ENCODE results near the gene ADORA1.
A peak's percentile ranks its signal among the peaks of the same experiment; 100 is the strongest.

Gene ADORA1

GRCh38 chr1:203143641-203144040 is 16.1 kb downstream of the ADORA1 start:
- no peak for DNase-seq

- no peak for DNase-seq
Measured at GRCh38 chr1:203144661-203145060, 17.1 kb downstream of the ADORA1 start.

DNA sequence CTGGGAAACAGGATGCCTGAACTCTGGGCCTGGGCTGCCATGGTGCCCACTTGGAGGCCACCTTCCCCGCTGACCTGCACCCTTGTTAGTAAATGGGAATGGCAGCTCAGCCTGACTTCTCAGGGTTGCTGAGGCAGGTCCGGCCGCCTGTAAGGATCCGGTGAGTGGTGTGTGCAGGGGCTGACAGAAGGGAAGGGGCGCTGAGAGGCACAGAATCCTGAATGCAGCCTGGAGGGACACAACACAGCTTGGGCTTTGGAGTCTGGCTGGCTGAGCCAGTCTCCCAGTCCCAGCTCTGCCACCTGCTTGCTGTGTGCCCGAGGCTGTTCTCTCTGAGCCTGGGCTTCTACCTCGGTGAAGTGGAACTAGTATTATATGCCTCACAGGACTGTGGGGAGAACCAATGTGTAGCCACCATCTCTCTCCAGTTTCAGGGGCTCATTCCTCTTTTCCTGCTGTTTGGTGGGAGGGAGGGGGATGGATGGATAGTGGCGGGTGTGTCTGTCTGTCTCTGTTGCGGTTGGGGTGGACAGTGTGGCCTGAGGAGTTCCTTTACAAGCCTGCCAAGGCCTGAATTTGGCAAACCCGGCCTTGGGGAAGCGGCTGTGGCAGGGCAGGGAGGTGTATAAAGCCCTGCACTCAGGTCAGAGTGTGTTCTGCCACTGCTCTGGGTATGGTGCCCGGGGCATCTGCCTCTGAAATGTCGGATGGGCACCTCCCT is 18.0 kb downstream of the ADORA1 start:
- DNase-seq, result no peak

- DNase-seq, result no peak
Measured at GRCh38 chr1:203146042-203146369, 18.5 kb downstream of the ADORA1 start.

GRCh38 chr1:203146537-203146936 is 19.0 kb downstream of the ADORA1 start:
- DNase-seq, result no peak

- DNase-seq, result no peak
Measured at GRCh38 chr1:203147376-203147775, 19.9 kb downstream of the ADORA1 start.

- no peak for DNase-seq
Measured at GRCh38 chr1:203148127-203148526, 20.6 kb downstream of the ADORA1 start.

DNA sequence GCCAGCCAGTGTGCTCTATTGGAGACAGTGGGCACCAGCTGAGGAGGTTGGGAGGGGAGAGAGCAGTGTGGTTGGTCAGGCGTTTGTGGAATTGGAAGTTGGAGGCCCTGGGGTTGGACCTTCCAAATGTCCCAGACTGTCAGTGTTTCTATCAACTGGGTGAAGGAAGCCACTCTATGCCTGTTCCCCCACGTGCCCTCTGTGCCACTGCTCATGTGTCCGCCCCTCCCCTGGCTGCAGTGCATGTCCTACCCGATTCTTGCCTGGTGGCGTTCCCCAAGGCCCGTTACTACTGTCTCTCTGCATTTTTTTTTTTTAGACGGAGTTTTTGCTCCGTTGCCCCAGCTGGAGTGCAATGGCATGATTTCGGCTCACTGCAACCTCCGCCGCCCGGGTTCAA is 21.1 kb downstream of the ADORA1 start:
- no peak for DNase-seq

GRCh38 chr1:203149188-203149840 is 21.8 kb downstream of the ADORA1 start:
- no peak for DNase-seq

DNA sequence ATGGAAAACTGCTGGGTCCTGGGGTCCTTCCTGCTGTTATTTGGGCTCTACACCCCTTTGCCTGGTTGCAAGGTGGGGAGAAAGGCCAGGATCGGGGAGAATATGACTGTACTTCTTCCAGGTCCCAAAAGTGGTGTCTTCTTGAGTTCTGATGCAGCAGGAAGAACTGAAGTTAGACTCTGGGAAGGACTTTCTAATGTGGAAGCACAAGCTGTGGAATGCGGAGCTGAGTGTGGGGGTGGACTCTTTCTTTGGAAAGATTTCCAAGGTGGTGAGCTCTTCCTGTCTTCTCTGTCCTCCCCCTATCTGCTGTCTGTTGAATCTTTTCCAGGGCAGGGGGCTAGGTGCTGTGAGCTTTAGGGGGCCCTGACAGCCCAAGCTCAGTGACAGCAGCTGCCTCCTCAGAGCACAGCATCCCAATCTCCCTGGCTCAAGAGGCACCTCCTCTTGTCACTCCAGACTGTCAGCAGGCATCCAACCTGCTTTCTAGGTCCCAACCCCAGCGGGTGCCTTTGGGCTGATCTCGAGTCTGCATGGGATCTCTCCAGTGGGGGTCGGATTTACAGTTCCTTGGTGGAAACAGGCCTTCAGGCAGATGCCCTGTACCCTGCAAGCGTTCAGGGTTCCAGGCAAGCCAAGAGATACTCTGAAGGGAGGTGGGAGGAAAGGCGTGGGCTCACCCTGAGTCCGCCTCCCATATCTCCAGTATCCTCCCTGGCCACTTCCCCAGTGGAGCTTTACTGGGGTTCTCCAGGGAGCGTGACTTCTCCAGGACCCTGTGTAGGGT is 23.2 kb downstream of the ADORA1 start:
- DNase-seq, result no peak

DNA sequence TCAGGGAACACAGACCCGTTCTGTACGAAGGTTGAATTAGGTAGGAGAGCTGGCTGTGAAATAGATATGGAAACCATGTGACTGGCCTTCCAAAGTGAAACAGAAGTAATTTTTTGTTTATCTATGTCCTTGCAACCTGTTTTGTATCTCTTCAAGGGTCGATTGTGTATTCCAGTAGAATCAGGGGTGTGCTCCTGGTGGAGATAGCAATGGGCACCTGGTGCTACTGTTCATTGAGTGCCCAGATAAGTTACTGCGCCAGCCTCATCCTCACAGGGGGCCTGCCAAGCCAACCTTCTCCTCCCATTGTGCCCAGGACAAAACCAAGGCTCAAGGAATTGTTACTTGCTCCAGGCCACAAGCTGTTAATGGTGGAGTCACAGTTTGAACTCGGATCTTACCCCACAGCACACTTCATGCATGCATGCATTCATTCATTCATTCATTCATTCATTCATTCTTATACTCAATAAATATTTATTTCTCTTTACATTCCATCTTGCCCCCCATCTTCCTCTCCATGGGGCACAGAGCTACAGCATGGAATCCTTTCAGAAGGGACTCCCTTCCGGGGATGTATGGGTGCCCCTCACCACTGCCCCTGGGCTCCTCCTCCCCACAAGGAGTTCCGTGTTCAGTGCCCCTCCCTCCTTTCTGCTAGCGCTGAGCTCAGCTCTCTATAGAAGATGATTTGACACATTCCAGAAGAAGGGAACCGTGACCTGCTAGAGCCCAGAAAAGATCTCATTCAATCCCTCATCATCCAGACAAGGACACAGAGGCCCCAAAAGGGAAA is 24.0 kb downstream of the ADORA1 start:
- DNase-seq, result peak; percentile 9

DNA sequence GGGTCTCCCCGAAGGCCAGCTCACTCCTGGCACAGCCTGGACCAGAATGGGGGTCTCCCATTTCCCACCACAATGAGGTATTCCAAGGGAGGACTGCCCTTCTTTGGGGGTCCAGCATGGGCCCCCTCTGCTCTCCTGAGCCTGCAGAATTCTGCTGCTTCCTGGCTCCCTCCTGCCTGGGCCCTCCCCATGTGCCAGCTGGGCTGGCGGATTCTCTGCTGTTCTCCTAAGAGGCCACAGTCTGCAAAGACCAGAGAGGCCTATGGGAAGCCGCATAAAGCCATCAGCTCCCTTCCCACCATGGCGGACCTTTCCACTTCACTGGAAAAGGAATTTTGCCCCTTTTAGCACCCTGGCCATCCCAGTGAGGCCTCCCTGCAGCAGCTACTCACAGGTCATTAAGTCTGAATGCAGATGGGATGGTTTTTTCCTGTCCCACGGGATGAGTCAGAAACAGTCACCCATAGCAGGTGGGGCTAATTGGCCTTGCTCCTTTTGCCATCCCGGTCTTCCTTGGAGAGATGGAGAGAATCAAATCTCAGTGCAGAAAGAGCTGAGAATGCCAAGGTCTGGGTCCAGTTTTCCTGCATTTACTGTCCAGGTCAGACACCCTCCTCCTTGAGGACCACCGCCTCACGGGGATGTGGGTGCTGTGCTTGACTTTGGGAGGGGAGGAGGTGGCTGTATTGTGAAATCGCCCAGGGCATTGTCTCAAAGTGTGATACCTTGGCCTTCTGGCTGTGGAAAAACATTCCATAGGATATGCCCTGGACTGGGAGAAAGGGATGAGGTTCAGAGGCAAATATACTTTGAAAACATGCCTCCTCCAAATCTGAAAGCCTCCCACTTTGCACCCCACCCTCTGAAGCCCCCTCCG is 24.9 kb downstream of the ADORA1 start:
- DNase-seq, result no peak

DNA sequence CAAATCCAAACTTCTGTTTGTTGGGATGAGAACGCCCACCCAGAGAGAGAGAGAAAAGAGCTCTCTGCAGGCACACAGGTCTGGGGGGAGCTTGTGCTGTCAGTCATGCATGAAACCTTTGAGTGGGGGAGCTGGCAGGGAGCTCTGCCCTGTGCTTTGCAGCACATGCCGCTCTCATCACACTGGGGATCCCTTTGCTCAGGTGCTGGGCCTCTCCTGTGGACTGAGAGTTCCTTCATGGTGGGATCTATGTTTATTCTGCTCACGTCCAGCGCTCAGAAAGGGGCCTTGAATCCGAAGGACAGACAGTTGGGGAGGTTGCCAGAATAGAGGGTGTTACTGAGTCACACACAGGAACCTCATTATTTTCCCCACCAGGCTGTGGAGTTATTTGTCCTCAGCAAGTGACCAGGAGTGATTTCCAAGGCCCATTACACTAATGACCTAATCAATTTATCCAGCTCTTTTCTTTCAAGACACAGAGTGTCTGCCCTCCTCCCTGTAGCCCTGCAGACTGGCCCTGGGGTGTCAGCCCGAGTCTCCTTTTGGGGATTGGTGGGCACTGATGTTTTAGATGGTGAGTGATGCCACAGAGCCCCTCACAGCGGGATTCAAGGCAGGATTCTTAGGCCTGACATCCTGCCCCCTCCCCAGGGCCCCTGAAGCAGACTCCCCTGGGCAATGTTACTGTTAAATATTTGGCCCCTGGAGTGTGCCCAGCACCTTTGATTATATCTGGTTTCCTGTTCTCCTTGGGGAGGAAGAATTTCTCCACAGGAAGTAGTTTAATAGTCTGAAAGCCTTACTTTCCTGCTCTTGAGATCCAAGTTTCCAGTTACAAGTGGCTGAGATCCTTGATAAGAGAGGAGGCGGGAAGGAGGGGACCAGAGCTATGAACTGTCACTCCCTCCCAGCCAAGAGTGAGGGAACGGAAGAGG is 25.8 kb downstream of the ADORA1 start:
- DNase-seq, result no peak

DNA sequence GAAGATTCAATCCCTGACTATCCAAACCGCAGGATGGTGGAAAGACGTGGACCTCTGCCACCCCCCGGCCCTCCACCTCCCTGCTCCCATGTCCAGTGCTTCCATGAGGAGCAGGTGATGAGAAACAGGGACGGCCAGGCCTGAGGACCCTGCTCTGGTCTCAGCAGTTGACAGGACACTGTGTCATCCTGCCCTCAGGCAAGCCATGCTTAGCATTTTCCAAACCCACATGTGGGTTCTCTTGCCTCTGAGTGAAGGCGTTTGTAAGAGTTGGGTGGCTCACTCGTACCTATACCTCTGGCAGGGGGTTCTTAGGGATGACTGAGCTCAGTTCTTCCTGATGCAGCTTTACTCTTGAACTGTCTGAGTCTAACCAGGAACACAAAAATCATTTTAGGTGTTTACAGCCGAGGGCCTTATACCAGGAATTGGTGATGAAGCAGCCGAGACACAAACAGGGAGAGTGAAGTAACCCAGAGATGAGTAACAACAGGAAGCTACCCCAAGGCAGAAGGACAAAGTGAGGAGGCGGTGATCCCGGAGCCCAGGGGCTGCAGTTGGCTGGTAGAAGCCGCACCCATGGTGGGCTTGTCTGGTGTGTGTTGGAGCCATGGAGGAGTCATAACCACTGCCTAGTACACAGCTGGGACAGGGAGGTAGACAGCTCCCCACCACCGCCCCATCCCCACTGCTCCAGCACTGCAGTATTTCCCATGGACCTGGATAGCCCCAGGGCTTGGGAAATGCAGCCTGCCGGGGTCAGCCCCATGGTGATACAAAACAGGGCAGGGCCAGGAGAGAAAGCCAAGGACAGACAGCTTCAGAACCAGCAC is 26.7 kb downstream of the ADORA1 start:
- DNase-seq, result no peak

DNA sequence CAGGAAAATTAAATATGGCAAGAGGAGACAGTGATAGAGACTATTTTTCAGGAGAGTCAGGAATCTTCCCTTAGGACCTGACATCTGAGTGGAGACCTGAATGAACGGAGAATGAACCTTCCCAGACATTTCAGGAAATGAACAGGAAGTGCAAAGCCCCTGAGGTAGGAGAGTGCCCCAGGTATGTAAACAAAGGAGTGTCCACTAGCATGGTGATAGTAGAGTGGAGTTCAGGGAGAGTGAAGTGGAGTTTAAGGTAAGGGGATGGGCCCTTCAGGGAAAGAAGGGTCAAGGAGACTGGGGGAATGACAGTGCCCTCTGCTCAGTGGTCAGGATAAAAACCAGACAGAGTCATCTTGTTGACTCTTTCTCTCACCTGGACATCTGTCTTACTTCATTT is 28.8 kb downstream of the ADORA1 start:
- DNase-seq, result no peak

DNA sequence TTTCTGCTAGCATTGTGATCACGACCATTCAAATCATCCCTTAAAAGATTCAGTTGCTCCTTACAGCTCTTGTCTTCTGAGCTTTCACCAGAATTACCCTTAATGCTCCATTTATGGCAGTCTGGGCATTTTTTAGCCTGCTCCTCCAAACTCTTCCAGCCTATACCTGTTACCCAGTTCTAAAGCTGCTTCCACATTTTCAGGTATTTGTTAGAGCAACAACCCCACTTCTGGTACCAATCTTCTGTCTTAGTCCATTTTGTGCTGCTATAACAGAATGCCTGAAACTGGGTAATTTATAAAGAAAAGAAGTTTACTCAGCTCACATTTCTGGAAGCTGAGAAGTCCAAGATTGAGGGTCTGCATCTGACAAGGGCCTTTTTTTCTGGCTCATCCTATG is 30.9 kb downstream of the ADORA1 start:
- no peak for DNase-seq

DNA sequence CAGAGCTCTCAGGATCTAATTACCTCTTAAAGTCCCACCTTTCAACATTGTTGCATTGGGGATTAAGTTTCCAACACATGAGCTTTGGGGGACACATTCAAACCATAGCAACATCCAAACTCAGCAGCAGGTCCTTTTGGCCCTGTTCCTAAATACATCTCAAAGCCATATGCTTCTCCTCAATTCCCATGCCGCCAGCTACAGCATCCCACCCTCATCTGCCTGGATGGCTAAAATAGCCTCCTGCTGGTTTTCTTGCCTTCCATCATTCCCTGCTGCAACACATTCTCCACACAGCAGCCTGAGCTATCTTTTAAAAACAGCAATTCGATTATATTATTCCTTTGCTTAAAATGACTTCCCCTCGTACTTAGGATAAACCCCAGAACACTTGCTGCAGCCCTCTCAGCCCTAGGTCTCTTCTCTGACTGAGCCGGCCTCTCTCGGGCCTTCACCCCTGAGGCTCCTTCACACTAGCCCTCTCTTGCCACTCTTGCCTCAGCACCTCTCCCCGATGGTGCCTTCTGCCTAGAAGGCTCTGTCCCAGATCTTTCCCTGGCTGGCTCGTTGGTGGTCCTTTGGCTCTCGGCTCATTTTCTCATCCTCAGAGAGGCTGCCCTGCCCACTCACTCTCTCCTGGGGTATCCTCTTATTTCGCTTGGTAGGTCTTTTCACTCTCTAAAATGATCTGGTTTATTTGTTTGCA is 31.6 kb downstream of the ADORA1 start:
- no peak for DNase-seq

GRCh38 chr1:203159844-203160243 is 32.3 kb downstream of the ADORA1 start:
- DNase-seq, result no peak

- DNase-seq, result no peak
Measured at GRCh38 chr1:203161175-203161574, 33.6 kb downstream of the ADORA1 start.
